GM18519 (cell line): ENCODE measurements around the gene DNAH17.
"Not testable (repeated sequence)": the region's sequence is repeated elsewhere in the genome, so short reads cannot be mapped to it uniquely, and the experiment has no call there.

Experiments used
- ATAC-seq: cut with Tn5 transposase; IDR thresholded peaks from one replicate; pipeline ENCODE4 v1.9.1; 2021; ENCODE audit warnings: mild to moderate bottlenecking, moderate library complexity; ENCODE audit not compliant: unreplicated experiment, low FRiP score

The DNAH17 gene

GRCh38 chr17:78528541-78528940 is 48.7 kb downstream of the DNAH17 start:
- no peak for ATAC-seq

- no peak for ATAC-seq
Observed at GRCh38 chr17:78527345-78527744, 49.9 kb downstream of the DNAH17 start.

- ATAC-seq: no peak
Observed at GRCh38 chr17:78526231-78527025, 50.8 kb downstream of the DNAH17 start.

DNA sequence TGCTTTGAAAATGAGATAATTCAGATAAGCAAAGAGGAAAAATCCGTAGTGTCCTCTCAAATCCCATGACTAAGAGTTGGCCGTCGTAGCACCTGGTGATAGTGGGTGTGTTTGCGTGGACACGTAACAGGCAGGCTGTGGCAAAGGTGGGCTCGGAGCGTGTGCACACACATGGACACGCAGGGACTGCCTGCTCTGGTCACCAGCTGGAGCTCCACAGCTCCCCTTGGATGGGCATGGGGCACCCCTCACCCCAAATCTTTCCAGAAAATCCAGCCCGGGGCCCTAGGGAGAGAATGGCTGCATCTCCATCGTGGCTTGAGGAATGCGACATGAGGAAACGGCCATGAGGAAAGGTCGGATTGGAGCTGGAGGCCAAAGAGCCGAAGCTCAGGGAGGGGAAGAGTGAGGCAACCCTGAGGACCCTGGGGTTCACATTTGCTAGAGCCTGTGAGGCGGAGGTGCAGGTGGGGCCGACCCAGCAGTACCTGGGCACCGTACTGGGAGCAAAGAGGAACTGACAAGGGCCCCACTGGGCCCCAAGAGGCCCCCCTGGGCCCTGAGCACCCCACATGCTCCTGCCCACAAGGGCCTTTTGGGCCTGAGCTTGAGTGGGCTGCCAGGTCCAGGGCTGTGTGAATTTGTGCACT is 51.6 kb downstream of the DNAH17 start:
- no peak for ATAC-seq

DNA sequence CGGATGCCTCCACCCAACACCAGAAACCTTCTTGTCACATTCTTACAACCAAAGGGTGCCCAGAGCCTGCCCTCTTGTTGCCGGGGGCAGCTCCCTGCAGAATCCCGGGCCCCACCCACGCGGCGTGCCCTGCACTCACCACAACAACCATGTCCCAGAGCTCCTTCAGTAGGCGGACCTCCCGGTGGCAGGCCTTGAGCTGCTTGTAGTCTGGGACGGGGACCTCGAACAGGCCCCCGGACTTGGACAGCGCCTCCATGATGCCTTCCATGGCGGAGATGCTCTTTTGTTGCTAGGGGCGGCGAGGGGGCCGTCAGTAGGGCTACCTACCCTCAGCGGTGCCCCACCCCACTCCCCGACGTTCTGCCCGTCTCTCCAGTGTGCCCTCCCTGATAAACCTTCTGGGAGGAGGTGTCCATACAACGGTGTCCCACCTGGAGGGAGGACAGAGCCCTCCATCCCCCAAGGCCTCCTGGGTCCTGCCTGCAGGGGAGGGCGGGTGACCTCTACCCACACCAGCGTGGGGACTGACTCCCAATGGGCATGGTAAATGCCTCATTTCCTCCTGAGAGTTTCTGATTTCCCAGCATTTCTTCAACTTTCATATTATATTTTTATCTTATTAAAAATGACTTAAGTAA is 52.2 kb downstream of the DNAH17 start:
- ATAC-seq: no peak

DNA sequence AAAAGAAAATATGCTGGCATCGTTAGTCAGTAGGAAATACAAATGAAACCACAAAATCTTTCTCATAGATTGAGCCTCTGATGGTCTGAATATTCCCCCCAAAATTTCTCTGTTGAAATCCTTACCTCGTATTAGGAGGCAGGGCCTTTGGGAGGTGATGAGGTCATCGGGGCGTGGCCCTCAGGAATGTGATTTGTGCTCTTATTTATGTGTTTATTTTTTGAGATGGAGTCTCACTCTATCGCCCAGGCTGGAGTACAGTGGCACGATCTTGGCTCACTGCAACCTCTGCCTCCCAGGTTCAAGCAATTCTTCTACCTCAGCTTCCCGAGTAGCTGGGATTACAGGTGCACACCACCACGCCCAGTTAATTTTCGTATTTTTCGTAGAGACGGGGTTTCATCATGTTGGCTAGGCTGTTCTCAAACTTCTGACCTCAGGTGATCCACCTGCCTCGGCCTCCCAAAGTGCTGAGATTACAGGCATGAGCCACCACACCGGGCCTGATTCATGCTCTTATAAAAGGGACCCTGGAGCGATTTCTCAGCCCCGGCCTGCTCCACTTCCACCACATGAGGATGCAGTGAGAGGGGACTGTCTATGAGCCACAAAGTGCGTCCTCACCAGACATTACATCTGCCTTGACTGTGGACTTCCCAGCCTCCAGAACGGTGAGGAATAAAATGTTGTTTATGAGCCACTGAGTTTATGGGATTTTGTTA is 53.1 kb downstream of the DNAH17 start:
- no peak for ATAC-seq

- ATAC-seq: no peak
Observed at GRCh38 chr17:78522031-78522809, 55.0 kb downstream of the DNAH17 start.

- no peak for ATAC-seq
Observed at GRCh38 chr17:78517421-78517820, 59.8 kb downstream of the DNAH17 start.

GRCh38 chr17:78515480-78515879 is 61.7 kb downstream of the DNAH17 start:
- ATAC-seq: no peak

DNA sequence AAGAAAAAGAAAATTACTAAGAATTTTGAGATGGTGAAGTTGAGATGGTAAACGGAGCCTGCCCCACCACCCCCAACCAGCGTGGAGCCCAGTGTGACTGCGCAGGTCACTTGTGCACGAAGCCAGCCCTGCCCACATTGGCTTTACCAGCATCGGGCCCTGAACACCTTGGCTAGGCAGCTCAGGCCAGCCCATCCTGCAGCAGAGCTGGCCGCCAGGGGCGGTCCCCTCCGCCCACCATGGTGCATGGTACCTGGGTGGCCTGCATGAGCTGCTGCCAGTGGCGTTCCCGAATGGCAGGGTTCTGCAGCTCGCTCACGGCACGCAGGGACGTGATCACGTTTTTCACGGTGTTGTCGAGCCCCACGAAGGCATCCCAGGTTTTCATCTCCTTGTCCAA is 62.7 kb downstream of the DNAH17 start:
- no peak for ATAC-seq

DNA sequence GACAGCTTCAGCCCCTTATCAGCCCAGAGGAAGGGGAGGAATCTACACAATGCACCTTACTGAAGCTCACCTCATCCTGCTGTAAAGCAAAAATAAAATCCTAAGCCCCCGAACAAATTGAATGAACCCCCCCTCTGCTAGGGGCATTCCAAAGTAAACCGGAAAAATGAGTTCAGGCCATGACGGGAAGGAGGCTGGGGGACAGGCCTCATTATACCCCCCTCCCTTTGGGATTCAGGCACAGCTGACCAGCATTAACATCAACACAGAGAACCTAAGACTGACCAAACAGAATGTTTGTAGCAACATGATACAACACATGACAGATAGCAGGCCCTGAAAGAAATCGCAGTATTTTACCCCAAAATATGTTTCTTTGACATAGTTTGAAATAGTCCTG is 64.2 kb downstream of the DNAH17 start:
- no peak for ATAC-seq

GRCh38 chr17:78510141-78511075 is 66.8 kb downstream of the DNAH17 start:
- ATAC-seq: no peak

DNA sequence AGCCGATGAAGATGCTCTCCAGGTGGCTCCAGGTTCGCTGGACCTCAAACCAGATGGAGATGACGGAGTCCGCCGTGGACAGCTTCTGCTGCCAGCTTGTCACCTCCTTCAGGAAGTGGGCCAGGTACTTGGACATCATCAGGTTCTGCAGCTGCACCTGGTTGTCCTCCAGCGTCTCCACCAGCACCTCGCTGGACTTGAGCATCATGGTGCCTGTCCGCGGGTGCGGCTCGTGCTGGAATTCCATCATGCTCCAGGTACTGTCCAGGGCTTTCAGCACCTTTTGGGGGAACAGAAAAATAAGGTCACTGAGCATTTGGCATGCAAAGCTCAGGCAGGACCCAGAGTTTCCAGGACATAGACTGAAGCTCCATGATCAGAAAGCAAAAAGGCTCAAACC is 69.7 kb downstream of the DNAH17 start:
- ATAC-seq: no peak

- no peak for ATAC-seq
Observed at GRCh38 chr17:78506454-78507309, 70.5 kb downstream of the DNAH17 start.

DNA sequence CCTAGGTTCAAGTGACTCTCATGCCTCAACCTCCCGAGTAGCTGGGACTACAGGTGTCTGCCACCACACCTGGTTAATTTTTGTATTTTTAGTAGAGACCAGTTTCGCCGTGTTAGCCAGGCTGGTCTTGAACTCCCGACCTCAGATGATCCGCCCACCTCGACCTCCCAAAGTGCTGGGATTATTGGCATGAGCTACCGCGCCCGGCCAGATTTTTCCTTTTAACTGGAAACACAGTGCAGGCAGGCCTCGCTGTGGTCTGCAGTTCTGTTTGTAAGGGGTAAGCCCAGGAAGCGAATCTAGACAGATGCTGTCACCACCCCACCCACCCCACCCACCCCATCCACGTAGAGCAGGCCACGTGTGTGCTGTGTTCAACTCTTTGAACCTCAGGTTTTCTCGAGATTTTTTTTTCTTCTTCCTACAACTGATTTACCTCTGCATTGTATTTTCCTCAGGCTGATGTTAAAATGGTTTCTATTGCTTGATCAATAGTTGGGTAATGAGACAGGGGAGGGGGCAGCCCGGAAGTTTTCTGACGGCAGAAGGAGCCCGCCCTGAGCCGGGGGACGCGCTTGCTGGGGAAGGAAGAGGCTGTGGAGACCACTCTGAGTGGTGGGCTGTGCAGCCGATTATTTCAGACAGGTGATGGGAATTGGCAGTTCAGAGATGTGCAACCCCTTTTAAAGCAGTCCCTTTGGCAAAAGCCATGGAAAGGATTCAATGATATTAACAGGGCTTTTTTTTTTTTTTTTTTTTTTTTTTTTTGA is 72.9 kb downstream of the DNAH17 start:
- ATAC-seq: no peak

GRCh38 chr17:78503388-78503787 is 73.8 kb downstream of the DNAH17 start:
- not testable (repeated sequence) for ATAC-seq

GRCh38 chr17:78502611-78503148 is 74.5 kb downstream of the DNAH17 start:
- no peak for ATAC-seq
